H1 (cell line): Measurements from ENCODE around the gene PIERCE2. TPM values are rescaled to one million over a fixed set of nuclear protein-coding genes. Genes with fewer than 3 reads are reported as not detected.

ENCODE experiments used
- CTCF ChIA-PET: fragments of 300-600 bp; sonication (Branson Sonifier 250); formaldehyde crosslinking; loops from one replicate; lab custom pipeline; 2021; ENCODE audit not compliant: partially characterized antibody; lab: Charles Lee
- POLR2A ChIA-PET: fragments of 300-600 bp; sonication (Branson Sonifier 250); formaldehyde crosslinking; loops from one replicate; lab custom pipeline; 2021; ENCODE audit warnings: inconsistent platforms; ENCODE audit not compliant: partially characterized antibody; lab: Charles Lee
- DNase-seq, 2 experiments: peaks; one replicate each; pipeline versions ENCODE4 v3.0.0 to v3.0.0-alpha.2; 2010 to 2022; ENCODE audit warnings: low spot score in 2 of 2, low read depth in 1 of 2, mixed read lengths in 1 of 2
- FAIRE-seq: peaks from 2 replicates; lab custom pipeline; 2011; peaks lifted over from hg19 to GRCh38; lab: Jason Lieb, UNC
- H2AFZ ChIP-seq: 2 replicates; pipeline ENCODE4 v1.8.1; 2012; ENCODE audit warnings: low read length, inconsistent platforms
- H2AK5ac ChIP-seq: 2 replicates; pipeline ENCODE4 v1.6.1; 2013; ENCODE audit warnings: low read depth, low read length
- H2BK120ac ChIP-seq: replicated peaks from 2 replicates; pipeline ENCODE3; 2013; ENCODE audit warnings: low read depth, low read length, inconsistent platforms
- H2BK12ac ChIP-seq: 2 replicates; pipeline ENCODE4 v1.6.1; 2013; ENCODE audit warnings: low read depth, low read length
- H2BK15ac ChIP-seq: 2 replicates; pipeline ENCODE4 v1.6.1; 2013; ENCODE audit warnings: low read length
- H2BK20ac ChIP-seq: 2 replicates; pipeline ENCODE4 v1.6.1; 2013; ENCODE audit warnings: low read length
- H2BK5ac ChIP-seq: 2 replicates; pipeline ENCODE4 v1.6.1; 2013; ENCODE audit warnings: low read depth, low read length
- H3K14ac ChIP-seq: 2 replicates; pipeline ENCODE4 v1.6.1; 2013; ENCODE audit warnings: inconsistent platforms; ENCODE audit not compliant: insufficient read length
- H3K18ac ChIP-seq: 2 replicates; pipeline ENCODE4 v1.6.1; 2013; ENCODE audit warnings: low read length; ENCODE audit errors: extremely low read depth
- H3K23ac ChIP-seq: 2 replicates; pipeline ENCODE4 v1.6.1; 2013; ENCODE audit warnings: inconsistent platforms; ENCODE audit not compliant: insufficient read length
- H3K23me2 ChIP-seq: 2 replicates; pipeline ENCODE4 v1.6.1; 2013; ENCODE audit warnings: low read depth, low read length
- H3K27ac ChIP-seq: 2 replicates; pipeline ENCODE4 v1.6.1; 2011; ENCODE audit warnings: low read depth, low read length, inconsistent platforms
- H3K27me3 ChIP-seq, 4 experiments: replicated peaks in 1 of 4; 1 replicate in 1 of 4; 2 replicates in 3 of 4; pipeline versions ENCODE4 v1.6.1 to v1.8.1; 2011 to 2013; ENCODE audit warnings: low read length in 3 of 4, mild to moderate bottlenecking in 3 of 4, inconsistent platforms in 2 of 4, mixed read lengths in 2 of 4, moderate library complexity in 1 of 4; ENCODE audit not compliant: control insufficient read depth in 3 of 4, insufficient read depth in 3 of 4; ENCODE audit errors: extremely low read depth in 1 of 4
- H3K36me3 ChIP-seq, 4 experiments: 2 replicates each; pipeline versions ENCODE4 v1.6.1 to v1.8.1; 2011 to 2013; ENCODE audit warnings: mild to moderate bottlenecking in 4 of 4, low read length in 3 of 4, moderate library complexity in 2 of 4, control low read depth in 1 of 4, inconsistent platforms in 1 of 4; ENCODE audit not compliant: insufficient read depth in 4 of 4, control insufficient read depth in 2 of 4
- H3K4ac ChIP-seq: replicated peaks from 2 replicates; pipeline ENCODE3; 2013; ENCODE audit warnings: low read length, low read depth, mixed read lengths, inconsistent platforms; ENCODE audit not compliant: insufficient read length
- H3K4me1 ChIP-seq, 4 experiments: replicated peaks in 1 of 4; 1 replicate in 1 of 4; 2 replicates in 3 of 4; pipeline versions ENCODE4 v1.6.1 to v1.8.1; 2011 to 2013; ENCODE audit warnings: low read length in 3 of 4, inconsistent platforms in 2 of 4, mixed read lengths in 1 of 4; ENCODE audit not compliant: insufficient read depth in 4 of 4, control insufficient read depth in 3 of 4
- H3K4me2 ChIP-seq, 2 experiments: 2 replicates each; pipeline versions ENCODE4 v1.6.1 to v1.8.1; 2011 to 2013; ENCODE audit warnings: low read depth in 2 of 2, low read length in 2 of 2, control low read depth in 1 of 2, inconsistent platforms in 1 of 2, mild to moderate bottlenecking in 1 of 2; ENCODE audit not compliant: insufficient read depth in 1 of 2
- H3K4me3 ChIP-seq, 4 experiments: fragments of 200-600, 300-600 bp in 1 of 4; sonication (generic), shearing (Covaris generic), sonication (Bioruptor Twin) in 1 of 4; 2 replicates each; pipeline versions ENCODE4 v1.5.1 to v1.8.1; 2011 to 2016; ENCODE audit warnings: low read length in 4 of 4, low read depth in 3 of 4, control low read depth in 2 of 4, inconsistent platforms in 2 of 4, mild to moderate bottlenecking in 2 of 4, mixed read lengths in 1 of 4, moderate library complexity in 1 of 4; ENCODE audit not compliant: insufficient read depth in 2 of 4; ENCODE audit errors: extremely low read depth in 1 of 4
- H3K56ac ChIP-seq: replicated peaks from 2 replicates; pipeline ENCODE3; 2013; ENCODE audit warnings: low read depth, mild to moderate bottlenecking, mixed read lengths, low read length, inconsistent platforms; ENCODE audit not compliant: insufficient read length
- H3K79me1 ChIP-seq: 2 replicates; pipeline ENCODE4 v1.6.1; 2013; ENCODE audit warnings: low read depth, low read length, control low read depth
- H3K79me2 ChIP-seq, 2 experiments: 2 replicates each; pipeline versions ENCODE4 v1.6.1 to v1.8.1; 2012 to 2013; ENCODE audit warnings: low read length in 2 of 2, mild to moderate bottlenecking in 2 of 2, inconsistent platforms in 1 of 2; ENCODE audit not compliant: insufficient read depth in 2 of 2, control insufficient read depth in 1 of 2
- H3K9ac ChIP-seq, 4 experiments: replicated peaks in 1 of 4; 1 replicate in 1 of 4; 2 replicates in 3 of 4; pipeline versions ENCODE4 v1.6.1 to v1.8.1; 2011 to 2013; ENCODE audit warnings: low read depth in 3 of 4, low read length in 3 of 4, control low read depth in 2 of 4, mild to moderate bottlenecking in 2 of 4, moderate library complexity in 2 of 4, inconsistent platforms in 1 of 4; ENCODE audit errors: extremely low read depth in 1 of 4
- H3K9me3 ChIP-seq, 2 experiments: 2 replicates each; pipeline versions ENCODE4 v1.6.1 to v1.8.1; 2012 to 2013; ENCODE audit warnings: mild to moderate bottlenecking in 2 of 2, moderate library complexity in 2 of 2, control low read depth in 1 of 2, inconsistent platforms in 1 of 2, low read depth in 1 of 2, low read length in 1 of 2, mixed read lengths in 1 of 2; ENCODE audit not compliant: insufficient read depth in 2 of 2
- H4K20me1 ChIP-seq, 2 experiments: replicated peaks in 1 of 2; 2 replicates each; pipeline versions ENCODE3 to v1.8.1; 2011 to 2013; ENCODE audit warnings: inconsistent platforms in 2 of 2, low read length in 2 of 2, mild to moderate bottlenecking in 1 of 2; ENCODE audit not compliant: insufficient read depth in 2 of 2, control insufficient read depth in 1 of 2
- H4K5ac ChIP-seq: 2 replicates; pipeline ENCODE4 v1.6.1; 2013; ENCODE audit warnings: low read length, low read depth, mixed read lengths, inconsistent platforms; ENCODE audit not compliant: insufficient read length
- H4K8ac ChIP-seq: 2 replicates; pipeline ENCODE4 v1.8.0; 2013; ENCODE audit warnings: mild to moderate bottlenecking, moderate library complexity, low read length, inconsistent platforms; ENCODE audit not compliant: insufficient read depth; ENCODE audit errors: extremely low read depth
- H4K91ac ChIP-seq: replicated peaks from 2 replicates; pipeline ENCODE3; 2013; ENCODE audit warnings: low read length, mixed read lengths, inconsistent platforms; ENCODE audit not compliant: insufficient read length
- CBX5 ChIP-seq: fragments of 300-800, 300-1000 bp; sonication (generic); IDR thresholded peaks from 2 replicates; pipeline ENCODE4 v1.7.1; 2016; ENCODE audit warnings: antibody characterized with exemption, low read length, low read depth
- CTBP2 ChIP-seq: IDR thresholded peaks from 2 replicates; pipeline ENCODE4 v1.7.0; 2011; ENCODE audit warnings: borderline replicate concordance, mild to moderate bottlenecking, moderate library complexity, mixed read lengths, low read length; ENCODE audit not compliant: insufficient read depth, insufficient read length
- EZH2 ChIP-seq: fragments of 200-600 bp; sonication (generic); IDR thresholded peaks from 2 replicates; pipeline ENCODE4 v1.7.1; 2012; ENCODE audit warnings: low read depth, mild to moderate bottlenecking, moderate library complexity, low read length, inconsistent platforms; ENCODE audit not compliant: severe bottlenecking
- GTF2F1 ChIP-seq: IDR thresholded peaks from 2 replicates; pipeline ENCODE4 v1.6.1; 2012; ENCODE audit warnings: low read depth, low read length, improper control_type of control experiment, borderline replicate concordance
- KDM4A ChIP-seq: IDR thresholded peaks from one replicate; pipeline ENCODE4 v1.7.1; 2012; ENCODE audit warnings: low read depth, mild to moderate bottlenecking, moderate library complexity, low read length, inconsistent platforms; ENCODE audit not compliant: severe bottlenecking
- MAFK ChIP-seq: IDR thresholded peaks from 2 replicates; pipeline ENCODE4 v1.6.1; 2012; ENCODE audit warnings: low read depth, mild to moderate bottlenecking, improper control_type of control experiment, low read length
- POU5F1 ChIP-seq: IDR thresholded peaks from 2 replicates; pipeline ENCODE4 v1.6.1; 2011; ENCODE audit warnings: low read depth, mild to moderate bottlenecking, low read length, moderate library complexity
- RFX5 ChIP-seq: IDR thresholded peaks from 2 replicates; pipeline ENCODE4 v1.6.1; 2011; ENCODE audit warnings: low read depth, low read length, improper control_type of control experiment, borderline replicate concordance
- SP1 ChIP-seq: IDR thresholded peaks from 2 replicates; pipeline ENCODE4 v1.6.1; 2011; ENCODE audit warnings: low read depth, low read length
- SP2 ChIP-seq: IDR thresholded peaks from 2 replicates; pipeline ENCODE4 v1.6.1; 2012; ENCODE audit warnings: mild to moderate bottlenecking, low read length, inconsistent platforms
- TAF7 ChIP-seq: optimal IDR thresholded peaks from 2 replicates; pipeline ENCODE3; 2011; ENCODE audit warnings: low read depth, mild to moderate bottlenecking, inconsistent platforms, low read length, moderate library complexity, borderline replicate concordance
- TBP ChIP-seq: IDR thresholded peaks from 2 replicates; pipeline ENCODE4 v1.6.1; 2011; ENCODE audit warnings: low read depth, low read length, improper control_type of control experiment
- ZNF274 ChIP-seq: IDR thresholded peaks from 2 replicates; pipeline ENCODE4 v1.7.0; 2012; ENCODE audit warnings: low read length, borderline replicate concordance; ENCODE audit errors: extremely low read depth
- WGBS, 2 experiments: shearing (Covaris generic) in 1 of 2; methylation state at CpG; one replicate each; pipeline versions ENCODE4 v1.1.6 to v1.1.7; 2013 to 2015; ENCODE audit warnings: low lambda C conversion rate in 2 of 2, mixed read lengths in 2 of 2, inconsistent platforms in 1 of 2, low coverage in 1 of 2, missing lambda C conversion rate in 1 of 2; ENCODE audit not compliant: insufficient replicate concordance in 2 of 2, insufficient coverage in 1 of 2, insufficient read length in 1 of 2; ENCODE audit errors: extremely low coverage in 1 of 2, missing lambda C conversion rate in 1 of 2; 5-methylcytosine and 5-hydroxymethylcytosine counted together
- polyA plus RNA-seq, 7 experiments: library from polyadenylated mRNA; depleted of rRNA in 3 of 7; stranded (reverse) in 5 of 7; unstranded in 2 of 7; fragments of >200 nt in 5 of 7; fragments of 200-250 nt in 2 of 7; gene quantifications; 1 replicate in 5 of 7; 2 replicates in 1 of 7; 4 replicates in 1 of 7; pipeline versions ENCODE4 v1.2.1 to v1.2.3, GENCODE V29; 2011 to 2013; ENCODE audit warnings: missing spikeins in 2 of 7, mixed read lengths in 2 of 7
- total RNA-seq: library from RNA; stranded (reverse); fragmentation: NEBNext Ultra II Directional; extraction: Animal tissue kit (Norgen Biotek cat#: 25700); gene quantifications from 2 replicates; pipeline ENCODE4 v1.2.1, GENCODE V29; 2021
- TF ChIP-seq, protein P1 (sequence below): IDR thresholded peaks from 2 replicates; pipeline ENCODE4 v1.6.1; 2011; ENCODE audit warnings: low read depth, mild to moderate bottlenecking, low read length; ENCODE audit not compliant: insufficient read depth

Gene PIERCE2
- total and polyA plus RNA-seq, 2 of the 8 experiments (the other 6 are each of a cell fraction or from before 2014, with no cell fraction given) = 1.9 to 2.7 TPM

DNA sequence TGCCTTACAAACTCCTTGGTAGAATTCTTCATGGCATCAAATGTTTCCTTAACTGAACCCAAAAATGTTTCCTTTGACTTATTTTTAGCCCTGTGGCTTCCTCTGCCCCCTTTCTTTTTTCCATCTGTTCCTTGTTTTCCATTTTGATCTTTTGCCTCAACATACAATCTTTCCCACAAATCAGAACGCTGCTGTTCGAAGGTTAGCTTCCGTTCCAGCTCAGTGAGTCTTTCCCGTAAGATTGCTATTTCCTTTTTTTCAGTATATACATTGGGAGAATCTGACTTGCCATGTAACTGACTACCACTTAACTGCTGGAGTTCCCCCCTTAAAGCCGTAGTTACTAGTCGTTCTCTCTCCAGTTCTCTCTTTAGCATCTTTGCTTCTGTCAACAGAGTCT, 48.0 kb upstream of the PIERCE2 start:
- H3K79me2 ChIP-seq = no peaks in the 10 kb centered on the region
- no peak overlapping the region for H2BK12ac ChIP-seq
- no peak overlapping the region for H3K56ac ChIP-seq
- H3K27me3 ChIP-seq = no peaks in the 10 kb centered on the region
- H3K4me2 ChIP-seq = no peak overlapping the region
- H2BK120ac ChIP-seq = no peak overlapping the region
- no peak overlapping the region for H3K18ac ChIP-seq
- no peak overlapping the region for H3K4me3 ChIP-seq
- H3K27ac ChIP-seq = no peak overlapping the region
- H3K36me3 ChIP-seq = no peaks in the 10 kb centered on the region
- no peaks in the 10 kb centered on the region for H3K79me1 ChIP-seq
- H3K9ac ChIP-seq = no peak overlapping the region; a peak in 1 of 7 replicates
- no peak overlapping the region for H2BK15ac ChIP-seq
- H2AK5ac ChIP-seq = no peak overlapping the region
- no peaks in the 10 kb centered on the region for H3K23me2 ChIP-seq
- DNase-seq (no peak), FAIRE-seq (no peak)
- no peak overlapping the region for H2AFZ ChIP-seq
- H4K20me1 ChIP-seq = no peaks in the 10 kb centered on the region
- WGBS, 2 experiments = 86% methylated on average over 6 of the region's 6 CpGs; no CpG with 5 or more reads in 1 of the 2 experiments
- no peak overlapping the region for H3K14ac ChIP-seq
- no peak overlapping the region for H3K23ac ChIP-seq
- no peak overlapping the region for H2BK20ac ChIP-seq
- no peak overlapping the region for H2BK5ac ChIP-seq
- H3K9me3 ChIP-seq = no peaks in the 10 kb centered on the region
- ChIA-PET CTCF (interaction anchor here (0.7 to 1.1 kb wide), 3 partner anchors 10 to 263 kb away, joined by 3 read pairs; no protein-coding TSS in a partner anchor), POLR2A (interaction anchor here (0.6 kb wide), 1 partner anchor 17 kb away, joined by 3 read pairs; no protein-coding TSS in a partner anchor)
- no peak overlapping the region for H4K91ac ChIP-seq
- no peaks in the 10 kb centered on the region for H3K4me1 ChIP-seq
- no peak overlapping the region for H3K4ac ChIP-seq
- no peak overlapping the region for H4K8ac ChIP-seq
- H4K5ac ChIP-seq = no peak overlapping the region
- TF ChIP-seq MAFK = no peak
- TF ChIP-seq SP1 = no peak
- no peak for TF ChIP-seq TAF7
- no peak for TF ChIP-seq CTBP2
- TF ChIP-seq EZH2 = no peak
- no peak for TF ChIP-seq RFX5
- no peak for TF ChIP-seq GTF2F1
- TF ChIP-seq SP2 = no peak
- no peak for TF ChIP-seq POU5F1
- TF ChIP-seq, protein P1, sequence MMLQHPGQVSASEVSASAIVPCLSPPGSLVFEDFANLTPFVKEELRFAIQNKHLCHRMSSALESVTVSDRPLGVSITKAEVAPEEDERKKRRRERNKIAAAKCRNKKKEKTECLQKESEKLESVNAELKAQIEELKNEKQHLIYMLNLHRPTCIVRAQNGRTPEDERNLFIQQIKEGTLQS = no peak
- TF ChIP-seq ZNF274 = no peak
- no peak for TF ChIP-seq KDM4A
- TF ChIP-seq CBX5 = no peak
- no peak for TF ChIP-seq TBP
